Activated T-helper 1 cell treated with Interleukin-2 at 50 U/mL for 16 hours (primary cell): ENCODE measurements around the gene NCKAP1.
"Not testable (repeated sequence)": the region's sequence is repeated elsewhere in the genome, so short reads cannot be mapped to it uniquely, and the experiment has no call there.

Experiments
- DNase-seq: peaks from one replicate; pipeline ENCODE4 v3.0.0-alpha.2; 2020; ENCODE audit warnings: low read depth

Gene NCKAP1

DNA sequence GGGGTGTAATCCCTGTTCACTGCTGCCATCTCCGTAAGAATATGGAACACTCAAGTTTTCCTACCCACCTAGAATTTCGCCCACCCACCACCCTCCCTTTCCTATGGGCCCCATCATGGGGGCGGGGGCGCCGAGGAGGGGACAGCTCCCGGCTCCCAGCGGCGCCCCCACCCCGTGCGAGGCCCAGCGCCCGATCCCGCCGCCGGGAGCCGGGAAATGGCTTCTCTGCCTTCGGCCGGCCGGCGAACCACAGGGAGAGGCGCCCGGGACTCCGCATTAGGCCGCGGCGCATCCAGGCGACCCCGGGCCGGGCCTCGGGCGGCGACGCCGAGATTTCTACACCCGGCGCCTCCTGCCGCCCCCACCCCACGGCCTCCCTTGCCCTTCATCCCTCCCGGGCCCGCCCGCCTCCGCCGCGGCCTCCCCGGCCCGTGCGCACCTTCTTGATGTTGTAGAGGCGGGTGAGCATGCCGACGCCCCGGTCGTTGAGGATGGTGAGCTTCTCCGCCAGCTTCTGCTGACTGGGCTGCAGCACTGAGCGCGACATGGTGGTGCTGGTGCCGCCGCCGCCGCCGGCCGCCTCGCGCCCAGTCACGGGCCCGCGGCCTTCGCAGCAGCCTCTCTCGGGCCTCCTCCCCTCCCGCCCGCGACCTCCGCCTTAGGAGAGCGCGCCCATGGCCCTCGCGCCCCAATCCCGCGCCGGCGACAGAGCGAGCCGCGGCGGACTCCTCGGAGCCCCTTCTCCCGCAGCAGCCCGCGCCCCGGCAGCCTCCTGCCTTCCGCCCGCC lies 510 bp downstream of the NCKAP1 start:
- peak; percentile 20 for DNase-seq

DNA sequence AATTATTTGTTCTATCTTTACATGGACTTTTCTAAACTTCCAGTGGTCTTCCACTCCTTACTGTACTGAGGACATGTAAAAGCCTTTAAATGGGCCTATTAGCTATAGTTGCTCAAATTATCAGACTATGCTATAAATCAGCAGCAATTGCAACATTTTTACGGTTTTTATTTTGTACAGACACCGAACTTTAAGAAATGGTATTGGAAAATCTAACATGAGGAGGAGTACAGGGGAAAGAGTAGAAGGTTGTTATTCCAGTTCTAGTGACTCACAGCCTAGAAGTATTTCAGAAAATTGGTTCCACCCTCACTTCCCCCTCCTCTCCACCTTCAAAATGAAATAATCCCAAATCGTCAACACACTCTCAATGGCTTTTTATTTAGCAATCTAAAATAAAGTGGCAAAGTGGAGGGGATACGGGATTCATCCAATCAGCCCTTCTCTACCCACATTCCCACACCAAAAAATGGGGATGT lies 1.1 kb downstream of the NCKAP1 start:
- no peak for DNase-seq

DNA sequence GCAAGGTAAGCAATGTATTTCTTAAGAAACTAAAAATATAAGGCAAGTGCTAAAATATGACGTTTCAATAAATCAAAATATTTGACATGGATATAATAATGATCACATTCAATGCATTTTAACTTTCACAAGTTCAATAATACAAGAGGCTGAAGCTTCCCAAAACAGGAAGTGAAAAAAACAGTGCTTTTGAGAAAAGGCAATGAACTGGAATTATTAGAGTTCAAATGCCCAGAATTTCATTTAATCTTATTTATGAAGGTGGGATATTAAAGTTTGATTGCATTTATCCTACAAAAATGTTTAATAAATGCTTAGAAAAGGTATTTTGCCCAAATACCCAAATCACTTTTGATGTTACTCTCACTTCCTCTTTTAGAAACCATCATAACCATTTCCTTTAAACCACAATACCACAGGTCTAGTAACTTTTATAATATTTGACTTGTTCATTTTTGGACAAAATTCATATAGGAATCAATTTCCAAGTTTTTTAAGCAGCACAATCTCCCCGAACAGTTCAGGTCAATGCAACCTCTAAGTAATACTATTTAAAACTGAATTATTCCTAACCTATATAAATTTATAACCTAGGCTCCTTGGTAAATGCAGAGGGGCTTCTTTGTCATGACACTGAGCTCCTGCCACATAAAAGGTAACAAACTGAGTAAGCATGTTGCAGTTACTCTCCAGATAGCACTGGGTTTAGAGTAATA lies 2.1 kb downstream of the NCKAP1 start:
- no peak for DNase-seq

DNA sequence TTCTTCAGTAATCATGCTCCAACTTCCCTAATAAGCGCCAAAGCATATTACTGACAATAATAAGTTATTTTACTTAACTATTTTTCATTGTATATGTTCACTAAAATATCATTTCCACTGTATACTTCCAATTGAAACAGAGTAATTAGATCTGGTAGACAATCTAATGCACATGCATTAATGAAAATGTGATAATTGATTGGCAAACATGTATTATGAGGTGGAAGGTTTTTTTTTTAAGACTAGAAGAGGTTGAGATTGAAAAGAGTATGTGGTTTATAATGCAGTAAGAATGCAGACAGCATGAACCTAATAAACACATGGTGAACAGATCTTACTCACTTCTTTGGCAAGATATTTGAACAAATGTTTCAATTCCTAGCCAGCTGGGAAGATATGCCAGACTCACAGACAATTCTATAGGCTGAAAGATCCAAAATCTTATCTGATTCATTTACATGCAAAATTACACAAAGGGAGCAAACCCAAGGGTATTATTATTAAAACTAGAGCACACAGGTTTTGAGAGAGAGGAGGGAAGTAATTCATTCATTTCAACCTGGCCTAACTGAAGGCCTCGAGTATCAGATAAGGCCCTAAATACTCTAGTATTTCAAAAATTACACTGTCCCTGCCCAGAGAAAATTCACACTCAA lies 2.8 kb downstream of the NCKAP1 start:
- no peak for DNase-seq

DNA sequence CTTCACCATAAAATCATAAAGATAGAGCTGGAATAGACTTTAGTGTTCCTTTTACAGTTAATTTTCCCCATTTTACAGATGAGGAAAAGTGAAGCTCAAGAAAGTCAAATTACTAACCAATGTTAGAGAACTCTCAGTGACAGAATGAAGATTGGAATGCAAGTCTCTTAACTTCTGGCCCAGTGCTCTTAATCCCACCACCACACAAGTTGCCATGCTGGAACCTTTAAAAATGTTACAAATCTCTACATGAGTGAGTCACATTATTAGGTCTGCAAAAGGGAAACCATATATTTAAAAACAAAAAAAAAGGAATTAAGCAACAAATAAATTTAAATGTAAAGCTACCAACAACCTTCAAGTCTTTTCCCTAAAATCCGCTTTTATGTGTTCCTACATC lies 3.5 kb downstream of the NCKAP1 start:
- DNase-seq: no peak

DNA sequence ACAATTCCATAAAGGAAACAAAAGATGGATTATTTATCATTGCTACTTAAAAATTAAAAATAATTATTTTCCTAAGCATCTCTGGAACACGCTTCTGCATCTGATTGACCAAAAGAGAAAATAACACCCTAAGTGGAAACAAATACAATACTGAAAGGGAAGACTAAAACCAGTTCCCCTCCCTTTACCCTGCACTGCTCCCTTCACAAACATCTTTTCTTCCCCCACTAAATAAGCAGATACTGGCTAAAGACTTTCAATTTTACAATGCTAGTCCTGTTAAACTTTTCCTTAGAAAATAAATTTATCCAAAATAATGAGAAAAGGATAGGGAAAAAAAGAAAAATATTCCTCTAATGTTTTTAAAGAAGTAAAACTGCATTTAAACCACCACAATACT lies 4.3 kb downstream of the NCKAP1 start:
- no peak for DNase-seq

DNA sequence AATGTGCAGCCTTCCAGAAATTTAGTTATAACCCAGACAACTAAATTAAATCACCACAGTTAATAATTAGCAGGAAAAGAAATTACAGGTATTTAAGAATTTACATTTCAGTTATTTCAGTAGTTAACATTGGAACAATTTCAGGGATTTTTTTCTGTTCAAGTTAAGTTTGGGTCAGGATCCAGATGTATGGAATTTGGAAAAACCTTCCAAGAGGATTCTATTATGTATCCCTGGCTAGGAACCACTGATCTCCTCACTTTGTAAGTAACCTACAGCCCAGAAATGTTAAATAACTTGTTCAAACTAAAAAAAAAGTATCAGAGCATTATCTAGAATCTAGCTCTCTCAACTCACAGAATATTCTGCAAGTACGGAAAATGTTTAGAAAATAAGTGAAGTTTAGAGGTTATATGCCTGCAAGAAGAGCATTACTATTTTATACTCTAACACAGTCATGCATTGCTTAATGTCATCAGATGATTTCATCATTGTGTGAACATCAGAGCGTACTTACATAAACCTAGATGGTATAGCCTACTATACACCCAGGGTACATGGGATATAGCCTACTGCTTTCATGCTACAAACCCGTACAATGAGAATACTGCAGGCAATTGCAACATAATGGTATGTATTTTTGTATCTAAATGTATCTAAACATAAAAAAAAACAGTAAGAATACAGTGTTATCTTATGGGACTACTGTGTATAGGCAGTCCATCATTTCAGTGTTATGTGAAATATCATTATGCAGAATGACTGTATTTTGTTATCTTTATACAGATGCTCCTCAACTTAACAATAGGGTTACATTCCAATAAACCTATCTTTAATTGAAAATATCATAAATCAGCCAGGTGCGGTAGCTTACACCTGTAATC lies 6.1 kb downstream of the NCKAP1 start:
- DNase-seq: no peak

DNA sequence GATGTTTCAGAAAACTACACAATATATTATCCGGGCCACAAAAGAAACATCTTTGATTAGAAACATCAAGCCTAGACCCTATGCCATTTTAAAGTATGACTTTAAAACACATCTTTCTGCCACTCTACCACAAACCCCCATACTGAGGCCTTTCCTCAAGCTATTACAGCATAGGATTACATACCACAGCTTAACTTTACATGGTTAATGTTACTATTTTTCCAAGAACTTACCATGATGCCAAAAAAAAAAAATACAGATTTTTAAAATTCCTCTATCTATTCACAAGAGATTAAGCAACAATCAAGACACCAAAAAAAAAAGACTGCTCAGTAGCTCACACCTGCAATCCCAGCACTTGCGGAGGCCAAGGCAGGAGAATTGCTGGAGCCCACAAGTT lies 9.0 kb downstream of the NCKAP1 start:
- DNase-seq: no peak

DNA sequence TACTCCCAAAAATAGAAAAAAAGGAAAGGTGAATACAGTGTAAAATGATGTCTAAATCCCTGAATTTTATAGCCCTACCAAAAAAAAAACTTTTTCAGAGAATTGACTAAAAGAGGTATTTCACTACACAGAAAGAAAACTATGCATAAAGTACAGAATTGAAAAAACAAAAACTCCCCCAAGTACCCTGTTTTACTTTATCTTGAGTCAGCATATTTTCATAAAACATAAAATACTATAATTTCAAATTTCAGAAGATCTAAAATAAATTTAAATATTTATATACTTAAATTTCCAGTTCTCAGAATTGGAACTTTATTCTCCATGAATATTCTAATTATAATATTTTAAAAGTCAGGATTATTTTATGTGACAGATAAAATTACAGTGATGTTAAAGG lies 10.1 kb downstream of the NCKAP1 start:
- DNase-seq: no peak

DNA sequence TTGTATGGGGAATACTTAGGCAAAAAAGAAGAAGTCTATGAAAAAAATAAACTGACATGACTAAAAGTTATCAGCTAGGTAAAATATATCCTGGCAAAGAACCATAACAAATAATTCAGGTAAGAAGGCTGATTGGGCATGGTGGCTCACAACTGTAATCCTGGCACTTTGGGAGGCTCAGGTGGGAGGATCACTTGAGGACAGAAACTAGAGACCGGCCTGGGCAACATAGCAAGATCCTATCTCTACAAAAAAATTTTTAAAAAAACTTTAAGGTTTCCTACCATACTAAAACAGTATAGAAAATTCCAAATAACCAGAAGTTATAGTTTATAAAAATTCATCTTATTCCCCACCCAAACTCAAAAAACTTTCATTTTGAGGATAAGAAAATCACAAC lies 10.8 kb downstream of the NCKAP1 start:
- DNase-seq: no peak

DNA sequence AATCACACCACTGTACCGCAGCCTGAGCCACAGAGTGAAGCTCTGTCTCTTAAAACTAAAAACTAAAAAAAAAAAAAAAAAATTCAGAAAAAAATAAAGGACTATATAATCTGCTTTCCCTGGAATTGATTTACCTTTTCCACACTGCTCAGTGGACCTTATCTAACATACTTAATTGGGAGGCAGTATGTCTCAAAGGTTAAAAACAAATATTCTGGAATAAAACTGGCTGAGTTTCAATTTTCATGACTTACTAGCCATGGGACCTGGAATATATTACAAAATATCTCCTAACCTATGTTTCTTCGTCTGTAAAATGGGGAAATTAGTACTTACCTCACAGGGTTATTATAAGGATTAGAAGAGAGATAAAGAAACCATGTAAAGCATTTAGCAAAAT lies 11.8 kb downstream of the NCKAP1 start:
- DNase-seq: no peak

DNA sequence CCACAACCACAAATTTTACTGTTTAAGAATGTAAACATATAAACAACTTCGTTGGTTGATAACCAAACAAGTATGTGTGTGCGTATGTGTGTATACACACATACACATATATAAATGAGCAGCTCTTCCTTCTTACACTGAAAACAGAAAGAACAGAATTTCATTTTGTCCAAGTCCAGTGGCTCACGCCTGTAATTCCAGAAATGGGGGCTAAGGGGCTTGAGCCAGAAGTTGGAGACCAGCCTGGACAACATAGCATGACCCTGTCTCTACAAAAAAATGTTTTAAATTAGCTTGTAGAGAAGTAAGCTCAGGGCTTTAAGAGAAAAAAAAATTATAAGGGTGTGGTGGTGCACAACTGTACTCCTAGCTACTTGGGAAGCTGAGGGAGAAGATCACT lies 12.3 kb downstream of the NCKAP1 start:
- DNase-seq: no peak

DNA sequence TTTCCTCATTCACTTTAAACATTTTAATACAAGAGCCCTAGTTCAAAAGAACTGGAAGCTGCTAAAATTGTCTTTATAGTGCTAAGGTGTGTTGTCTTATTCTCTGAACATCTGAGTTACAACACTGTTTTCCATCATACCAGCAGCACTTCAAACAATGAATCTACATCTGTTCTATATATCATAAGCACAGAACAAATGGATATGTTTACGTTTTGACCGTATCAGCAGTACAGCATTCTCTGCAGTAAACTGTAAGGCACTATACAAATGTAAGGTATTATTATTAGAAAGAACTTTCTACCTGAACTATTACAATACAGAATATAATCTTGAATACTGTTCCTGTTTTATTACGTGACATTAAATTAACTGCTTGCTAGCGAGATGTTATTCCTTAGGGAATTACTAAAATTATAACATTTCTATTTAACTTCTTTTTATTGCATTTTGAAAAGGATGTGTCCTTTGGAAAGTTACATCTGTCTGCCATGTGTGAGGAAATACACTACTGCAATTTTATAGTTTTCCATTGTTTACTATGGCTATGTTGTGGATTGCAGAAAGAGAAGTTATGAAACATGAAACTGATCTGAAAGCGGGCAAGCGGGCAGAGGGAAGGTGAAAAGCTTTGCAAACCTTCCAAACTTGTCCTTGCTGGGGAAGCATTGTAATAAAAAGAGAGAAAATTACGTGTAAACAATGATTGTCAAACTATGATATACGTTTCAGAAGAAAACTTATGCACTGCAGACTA lies 13.7 kb downstream of the NCKAP1 start:
- DNase-seq: no peak

DNA sequence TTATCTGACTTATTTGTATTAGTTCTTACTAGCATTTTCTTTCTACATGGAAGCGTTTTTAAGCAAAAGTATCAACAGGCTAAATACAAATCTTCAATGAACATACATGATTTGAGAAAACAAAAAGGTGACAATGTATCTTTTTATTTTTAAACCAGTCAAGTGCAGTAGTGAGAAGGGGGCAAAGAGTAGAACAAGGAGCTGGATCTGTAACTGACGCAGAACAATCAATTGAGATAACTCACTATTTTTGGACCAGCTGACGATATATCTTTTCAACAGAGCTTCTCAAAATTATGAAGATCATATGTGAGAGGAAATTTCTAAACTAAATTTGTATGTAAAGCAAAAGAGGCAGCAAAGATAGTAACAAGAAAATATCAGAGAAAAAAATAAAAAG lies 15.5 kb downstream of the NCKAP1 start:
- no peak for DNase-seq

DNA sequence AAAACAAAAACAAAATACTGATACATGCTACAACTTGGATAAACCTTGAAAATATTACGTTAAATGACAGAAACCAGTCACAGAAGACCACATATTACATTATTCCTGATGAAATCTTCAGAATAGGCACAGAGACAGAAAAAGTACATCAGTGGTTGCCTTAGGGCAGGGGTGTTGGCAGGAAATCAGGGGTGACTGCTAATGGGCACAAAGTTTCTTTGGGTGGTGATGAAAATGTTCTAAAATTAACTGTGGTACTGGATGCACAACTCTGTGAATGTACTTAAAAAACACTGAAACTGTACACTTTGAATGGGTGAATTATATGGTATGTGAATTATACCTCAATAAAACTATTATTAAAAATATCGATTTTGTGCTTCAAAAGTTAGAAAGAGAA lies 16.6 kb downstream of the NCKAP1 start:
- no peak for DNase-seq

DNA sequence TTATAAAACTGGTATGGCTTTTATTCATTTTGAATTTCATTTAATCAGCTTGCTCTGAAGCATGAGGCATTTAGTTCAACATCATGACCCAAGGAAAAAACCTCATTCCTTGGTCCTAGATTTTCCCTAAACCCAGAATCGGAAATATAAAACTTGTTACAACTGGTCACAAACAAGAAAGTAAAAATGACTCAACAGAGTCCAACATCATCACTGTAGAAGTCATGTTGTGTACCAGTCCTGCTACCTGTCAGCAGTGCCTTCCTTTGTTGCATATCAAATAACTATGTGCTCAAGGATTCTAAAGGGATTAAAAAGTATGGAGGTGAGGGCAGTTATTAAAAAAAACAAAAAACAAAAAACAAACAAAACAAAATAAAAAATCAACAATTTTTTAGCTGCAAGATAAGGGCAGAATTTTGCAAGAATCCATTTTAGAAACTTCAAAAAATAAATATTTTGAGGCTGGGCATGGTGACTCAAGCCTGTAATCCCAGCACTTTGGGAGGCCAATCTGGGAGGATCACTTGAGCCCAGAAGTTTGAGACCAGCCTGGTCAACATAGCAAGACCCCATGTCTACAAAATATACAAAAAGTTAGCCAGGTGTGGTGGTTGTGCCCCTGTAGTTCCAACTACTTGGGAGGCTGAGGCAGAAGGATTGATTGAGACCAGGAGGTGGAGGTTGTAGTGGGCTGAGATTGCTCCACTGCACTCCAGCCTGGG lies 18.4 kb downstream of the NCKAP1 start:
- no peak for DNase-seq

DNA sequence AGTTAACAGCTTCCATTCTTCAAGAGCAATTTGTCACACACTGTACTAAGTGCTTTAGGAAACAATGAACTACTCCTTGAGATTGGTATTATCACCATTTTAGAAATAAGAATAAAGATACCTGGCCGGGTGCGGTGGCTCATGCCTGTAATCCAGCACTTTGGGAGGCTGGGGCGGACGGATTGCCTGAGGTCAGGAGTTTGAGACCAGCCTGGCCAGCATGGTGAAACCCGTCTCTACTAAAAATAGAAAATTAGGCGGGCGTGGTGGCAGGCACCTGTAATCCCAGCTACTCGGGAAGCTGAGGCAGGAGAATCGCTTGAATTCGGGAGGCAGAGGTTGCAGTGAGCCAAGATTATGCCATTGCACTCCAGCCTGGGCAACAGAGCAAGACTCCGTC lies 20.4 kb downstream of the NCKAP1 start:
- not testable (repeated sequence) for DNase-seq

DNA sequence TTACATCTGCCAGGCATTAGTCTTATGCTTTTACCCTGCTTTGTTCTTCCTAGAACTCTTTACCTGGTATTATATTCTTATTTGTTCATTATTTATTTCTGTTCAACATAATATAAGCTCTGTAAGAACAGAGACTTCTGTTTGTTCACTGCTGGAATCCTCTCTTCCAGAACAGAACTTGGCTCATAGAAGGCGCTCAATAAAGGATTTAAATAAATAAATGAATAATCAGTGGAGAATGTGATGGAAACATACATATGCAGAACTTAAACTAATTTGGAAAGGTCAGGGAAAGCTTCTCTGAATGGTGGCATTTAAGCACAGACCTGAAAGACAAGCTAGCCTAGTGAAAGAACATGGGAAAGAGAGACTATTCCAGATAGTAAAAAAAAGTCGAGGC lies 24.3 kb downstream of the NCKAP1 start:
- no peak for DNase-seq

DNA sequence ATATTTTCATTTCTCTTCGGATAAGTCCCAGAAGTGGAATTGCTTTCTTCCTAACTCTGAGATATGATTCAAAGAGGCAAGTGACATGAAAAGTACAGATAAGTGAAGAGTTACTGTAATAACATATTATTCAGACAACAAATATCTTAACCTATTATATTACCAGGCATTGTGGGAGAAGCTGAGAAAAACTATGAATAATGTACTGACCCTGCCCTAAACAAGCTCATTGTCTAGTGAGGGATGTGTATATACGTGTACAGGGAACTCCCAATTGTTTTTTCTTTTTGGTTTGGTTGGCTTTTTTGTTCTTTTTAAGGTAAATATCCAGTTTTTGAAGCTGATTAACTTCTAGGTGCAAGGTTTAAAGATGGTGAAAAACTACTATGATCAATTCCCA lies 26.5 kb downstream of the NCKAP1 start:
- DNase-seq: no peak

DNA sequence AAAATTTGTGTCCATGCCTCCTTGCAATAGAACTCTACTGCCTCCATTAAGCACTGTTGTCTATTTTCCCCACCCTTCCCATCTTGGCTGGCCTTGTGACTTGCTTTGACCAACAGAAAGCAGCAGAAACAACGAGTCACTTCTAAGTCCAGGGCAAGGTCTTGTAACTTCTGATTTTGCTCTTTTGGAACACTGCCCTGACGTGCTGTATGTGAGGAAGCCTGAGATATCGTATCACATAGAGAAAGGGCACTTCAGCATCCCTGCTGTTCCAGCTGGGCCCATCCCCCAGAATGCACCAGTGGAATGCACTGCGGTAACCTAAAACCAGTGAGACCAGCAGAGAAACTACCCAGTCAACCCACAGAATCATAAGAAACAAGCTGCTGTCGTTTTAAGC lies 28.1 kb downstream of the NCKAP1 start:
- DNase-seq: no peak
